Stimulated activated CD8-positive, alpha-beta memory T cell treated with anti-CD3 and anti-CD28 coated beads, Interleukin-12 subunit alpha, Interleukin-12 subunit beta, amount 100 ng/mL, for 1 hour (primary cell): ENCODE measurements around the gene S1PR4.
"Not testable (repeated sequence)": the region's sequence is repeated elsewhere in the genome, so short reads cannot be mapped to it uniquely, and the experiment has no call there.

ENCODE experiments used
- DNase-seq: peaks from one replicate; pipeline ENCODE4 v3.0.0-alpha.2; 2020; ENCODE audit warnings: low read depth

The S1PR4 gene

DNA sequence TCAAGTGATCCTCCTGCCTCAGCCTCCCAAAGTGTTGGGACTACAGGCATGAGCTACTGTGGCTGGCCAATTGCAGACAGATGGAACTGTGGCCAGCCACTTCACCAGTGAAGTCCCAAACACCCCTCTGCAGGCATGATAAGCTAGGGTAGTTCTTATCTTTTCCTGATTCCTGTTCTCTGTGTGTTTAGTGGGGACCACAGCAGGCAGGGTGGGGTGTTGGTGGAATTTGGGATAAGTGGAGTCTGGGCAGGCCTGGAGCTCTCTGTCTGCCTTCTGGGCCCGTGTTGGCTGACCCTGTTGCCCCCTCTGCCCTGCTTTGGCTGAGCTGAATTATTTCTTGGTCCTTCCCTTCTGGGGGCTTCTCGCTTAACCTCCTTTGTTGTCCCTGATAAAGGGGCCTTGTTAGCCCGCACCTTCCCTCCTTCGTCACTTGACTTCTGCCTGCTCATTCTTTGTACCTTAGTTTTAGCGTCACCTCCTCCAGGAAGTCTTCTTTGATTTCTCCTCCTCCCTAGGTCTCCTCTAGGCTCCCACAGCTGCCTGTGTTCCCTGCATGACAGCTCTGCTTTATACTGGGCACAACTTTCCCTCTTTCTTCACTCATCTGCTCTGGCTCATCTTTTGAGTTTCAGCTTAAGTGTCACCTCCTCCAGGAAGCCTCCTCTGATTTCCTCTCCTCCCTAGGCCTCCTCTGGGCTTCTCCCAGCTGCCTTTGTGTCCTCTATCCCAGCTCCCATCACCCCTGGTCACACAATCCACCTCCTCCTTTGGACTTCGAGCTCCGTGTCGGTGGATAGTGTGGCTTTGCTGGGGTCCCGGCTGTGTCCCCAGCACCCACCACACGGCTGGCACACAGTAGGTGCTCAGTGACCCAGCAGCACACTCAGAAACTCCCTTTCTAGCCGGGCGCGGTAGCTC lies 5.4 kb downstream of the S1PR4 start:
- no peak for DNase-seq

DNA sequence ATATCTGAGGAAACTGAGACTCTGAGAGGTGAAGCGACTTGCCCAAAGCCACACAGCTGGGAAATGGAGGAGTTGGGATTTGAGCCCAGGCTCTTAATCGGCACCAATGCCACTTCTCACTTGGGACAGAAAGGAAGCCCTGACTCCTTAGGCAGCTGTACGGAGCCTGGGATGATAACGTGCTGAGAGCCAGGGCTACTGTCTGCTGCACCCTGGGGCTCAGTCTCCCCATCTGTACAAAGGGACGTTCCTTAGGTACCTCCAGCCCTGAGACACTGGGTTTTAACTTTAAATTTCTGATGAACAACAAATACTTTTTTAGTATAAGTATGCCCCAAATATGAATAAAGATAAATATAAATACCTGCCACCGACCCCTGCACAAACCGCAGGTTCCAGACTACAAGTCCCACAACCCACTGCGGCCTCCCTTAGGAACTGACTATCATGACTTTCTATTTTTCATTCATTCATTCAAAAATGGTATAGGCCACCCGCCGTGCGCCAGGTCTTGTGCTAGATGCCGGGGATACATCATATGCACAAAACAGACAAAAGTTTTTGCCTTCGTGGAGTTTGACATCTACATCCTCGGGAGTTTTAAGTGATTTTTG lies 6.4 kb downstream of the S1PR4 start:
- DNase-seq = peak; percentile 40

DNA sequence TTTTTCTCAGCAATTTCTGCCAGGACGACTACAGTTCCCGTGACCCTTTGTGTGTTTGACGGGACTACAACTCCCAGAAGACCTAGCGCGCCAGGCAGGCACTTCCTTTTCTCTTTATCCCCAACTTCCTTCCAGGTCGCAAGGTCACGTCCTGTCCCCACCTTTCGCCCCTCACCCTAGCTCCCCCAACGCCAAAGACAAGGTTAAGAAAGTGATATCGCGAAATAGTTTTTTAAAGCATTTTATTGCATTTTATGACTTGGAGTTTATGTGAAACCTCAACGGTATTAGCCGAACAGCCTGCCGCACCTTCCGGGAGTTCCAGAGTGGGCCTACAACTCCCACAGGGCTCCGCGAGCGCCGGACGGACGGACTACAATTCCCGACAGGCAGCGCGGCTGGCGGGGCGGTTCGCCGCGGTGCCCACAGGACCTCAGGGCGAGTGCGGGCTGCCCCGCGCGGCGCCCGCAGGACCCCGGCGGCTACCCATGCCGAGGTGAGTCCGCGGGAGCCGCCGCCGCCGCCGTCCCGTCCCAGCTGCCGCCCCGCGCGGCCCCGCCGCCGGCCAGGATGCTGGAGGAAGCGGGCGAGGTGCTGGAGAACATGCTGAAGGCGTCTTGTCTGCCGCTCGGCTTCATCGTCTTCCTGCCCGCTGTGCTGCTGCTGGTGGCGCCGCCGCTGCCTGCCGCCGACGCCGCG lies 7.0 kb downstream of the S1PR4 start, which contains the start of gene NCLN:
TSS of gene NCLN (plus strand) at position 470 of the 699 bp plus-strand sequence. CDS start at position 571, 101 bp downstream.
- DNase-seq = peak; percentile 92

DNA sequence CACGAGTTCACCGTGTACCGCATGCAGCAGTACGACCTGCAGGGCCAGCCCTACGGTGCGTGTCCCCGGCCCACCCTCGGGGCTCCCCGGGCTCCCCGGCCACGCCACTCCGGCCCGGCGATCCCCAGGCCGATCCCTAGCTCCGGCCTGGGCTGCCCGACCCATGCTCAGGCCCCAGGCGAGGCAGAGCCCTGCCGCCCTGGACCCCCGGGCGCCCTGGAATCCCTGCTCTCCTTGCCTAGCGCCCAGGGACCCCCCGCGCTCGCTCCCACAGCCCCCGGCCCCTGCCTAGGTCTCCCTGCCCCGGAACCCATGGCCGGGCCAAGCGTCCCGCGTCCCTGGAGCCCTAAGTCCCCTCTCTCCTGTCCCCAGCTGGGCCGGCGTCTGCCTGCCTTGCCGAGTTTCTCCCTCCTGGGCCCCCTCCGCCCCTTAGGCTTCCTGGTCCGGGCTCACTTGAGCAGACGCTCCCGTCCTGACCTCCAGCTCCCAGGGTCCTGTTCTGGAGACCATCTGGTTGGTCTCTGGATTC lies 7.7 kb downstream of the S1PR4 start:
- DNase-seq = no peak

DNA sequence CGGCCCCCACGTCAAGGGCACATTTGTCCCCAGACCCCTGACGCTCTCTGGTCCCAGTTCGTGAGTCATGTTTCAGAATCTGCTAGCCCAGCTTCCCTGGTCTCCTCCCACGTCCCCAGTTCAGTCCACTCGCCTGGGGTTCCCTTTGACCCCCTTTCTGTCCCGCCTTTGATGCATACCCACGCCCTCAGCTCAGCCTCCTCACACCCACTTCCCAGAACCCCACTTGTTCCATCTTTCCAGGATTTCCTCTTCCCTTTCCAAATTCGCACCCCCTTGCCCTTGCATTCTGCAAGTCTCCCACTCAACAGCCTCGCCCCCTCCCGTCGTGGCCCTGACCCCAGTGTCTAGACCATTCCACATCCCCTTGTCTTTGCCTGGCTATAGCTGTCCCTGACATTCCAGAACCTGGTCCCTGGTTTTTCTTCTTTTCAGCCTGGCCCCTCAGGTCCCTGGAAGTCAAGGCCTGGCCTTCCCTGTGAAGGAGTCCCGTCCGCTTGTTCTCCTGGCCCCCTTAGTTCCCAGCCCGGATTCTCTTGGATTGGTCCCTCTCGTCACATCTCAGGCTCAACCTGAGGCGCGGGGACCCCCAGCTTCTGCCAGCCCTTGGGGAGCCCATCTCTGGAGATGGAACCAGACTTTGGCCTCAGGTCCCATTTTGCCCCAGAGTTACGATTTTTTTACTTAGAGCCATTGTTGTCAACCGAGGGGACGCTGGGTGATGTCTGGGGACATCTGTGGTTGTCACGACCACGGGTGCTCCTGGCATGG lies 8.5 kb downstream of the S1PR4 start:
- DNase-seq = no peak

DNA sequence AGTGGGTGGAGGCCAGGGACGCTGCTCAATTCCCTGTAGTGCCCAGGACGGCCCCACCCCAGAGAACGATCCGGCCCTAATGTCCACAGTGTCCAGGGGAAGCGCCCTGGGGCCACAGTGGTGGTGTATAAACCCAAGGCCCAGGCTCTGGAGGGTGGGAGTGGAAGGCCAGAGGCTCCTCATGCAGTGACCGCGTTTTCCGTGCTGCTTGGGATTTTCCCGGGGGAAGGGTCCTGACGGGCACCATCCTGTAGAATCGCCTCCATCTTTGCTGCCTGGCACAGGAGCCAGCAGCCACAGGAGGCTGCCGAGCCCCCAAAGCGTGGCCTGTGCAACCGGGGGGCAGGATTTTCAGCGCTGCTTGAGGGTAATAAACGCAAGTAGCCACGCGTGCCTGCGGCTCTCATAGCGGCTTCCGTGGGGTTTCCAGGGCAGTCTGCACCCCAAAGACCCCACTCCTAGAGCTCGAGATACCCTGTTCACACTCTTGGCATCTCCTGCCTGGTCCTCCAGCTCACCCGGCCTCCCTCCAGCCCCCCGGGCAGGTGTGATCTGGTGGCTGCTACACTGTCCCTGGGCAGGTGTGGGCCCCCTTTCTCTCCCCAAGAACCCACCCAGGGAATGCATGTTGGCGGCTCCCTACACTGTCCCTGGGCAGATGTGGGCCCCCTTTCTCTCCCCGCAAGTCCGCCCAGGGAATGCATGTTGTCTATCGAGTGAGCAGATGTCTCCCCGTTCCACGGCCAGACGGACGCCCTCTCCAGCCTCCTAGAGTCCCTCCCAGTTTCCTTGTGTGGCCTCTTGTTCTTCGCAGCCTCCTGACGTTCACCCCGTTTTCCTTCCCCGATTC lies 9.3 kb downstream of the S1PR4 start:
- DNase-seq = no peak

DNA sequence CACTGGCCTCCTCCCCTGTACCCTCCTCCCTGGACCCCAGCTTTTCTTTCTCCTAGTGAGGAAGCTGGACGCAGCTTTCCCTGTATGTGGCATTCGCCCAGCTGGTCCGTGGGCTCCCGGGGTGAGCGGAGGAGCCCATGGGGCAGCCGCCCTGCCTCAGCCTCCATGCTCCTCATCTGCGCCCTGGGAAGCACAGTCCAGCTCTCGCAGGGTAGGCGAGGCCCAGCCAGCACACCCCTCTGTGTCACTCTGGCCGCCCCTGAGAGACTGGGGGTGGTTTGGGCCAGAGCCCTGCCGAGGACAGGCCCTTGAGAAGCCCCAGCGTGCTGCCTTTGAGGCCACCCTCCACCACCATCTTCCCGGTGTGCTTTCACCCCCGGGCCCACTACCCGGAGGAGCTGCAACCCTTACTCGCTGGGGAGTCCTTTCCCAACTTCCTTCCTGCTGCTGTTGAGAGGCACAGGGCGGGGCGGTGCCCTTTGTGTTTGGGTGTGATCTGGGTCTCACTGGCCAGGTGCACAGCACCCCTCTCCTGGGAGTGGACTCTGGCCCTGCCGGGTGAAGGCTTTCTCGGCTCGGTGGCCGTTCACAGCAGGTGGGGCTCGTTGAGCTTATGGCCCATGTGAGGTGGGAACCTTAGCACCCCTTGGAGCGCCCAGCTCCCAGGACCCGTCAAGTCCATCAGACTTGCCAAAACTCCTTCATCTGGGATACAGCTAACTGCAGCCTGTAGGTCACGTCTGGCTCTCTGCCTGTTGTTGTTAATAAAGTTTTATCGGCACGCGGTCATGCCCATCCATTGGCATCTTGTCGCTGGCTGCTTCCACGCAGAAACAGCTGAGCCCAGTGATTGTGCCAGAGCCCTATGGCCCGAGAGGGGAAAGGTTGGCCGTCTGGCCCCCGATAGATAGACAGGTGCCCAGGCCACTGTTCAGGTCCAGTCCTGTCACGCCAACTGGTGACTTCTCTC lies 10.3 kb downstream of the S1PR4 start:
- DNase-seq = no peak

DNA sequence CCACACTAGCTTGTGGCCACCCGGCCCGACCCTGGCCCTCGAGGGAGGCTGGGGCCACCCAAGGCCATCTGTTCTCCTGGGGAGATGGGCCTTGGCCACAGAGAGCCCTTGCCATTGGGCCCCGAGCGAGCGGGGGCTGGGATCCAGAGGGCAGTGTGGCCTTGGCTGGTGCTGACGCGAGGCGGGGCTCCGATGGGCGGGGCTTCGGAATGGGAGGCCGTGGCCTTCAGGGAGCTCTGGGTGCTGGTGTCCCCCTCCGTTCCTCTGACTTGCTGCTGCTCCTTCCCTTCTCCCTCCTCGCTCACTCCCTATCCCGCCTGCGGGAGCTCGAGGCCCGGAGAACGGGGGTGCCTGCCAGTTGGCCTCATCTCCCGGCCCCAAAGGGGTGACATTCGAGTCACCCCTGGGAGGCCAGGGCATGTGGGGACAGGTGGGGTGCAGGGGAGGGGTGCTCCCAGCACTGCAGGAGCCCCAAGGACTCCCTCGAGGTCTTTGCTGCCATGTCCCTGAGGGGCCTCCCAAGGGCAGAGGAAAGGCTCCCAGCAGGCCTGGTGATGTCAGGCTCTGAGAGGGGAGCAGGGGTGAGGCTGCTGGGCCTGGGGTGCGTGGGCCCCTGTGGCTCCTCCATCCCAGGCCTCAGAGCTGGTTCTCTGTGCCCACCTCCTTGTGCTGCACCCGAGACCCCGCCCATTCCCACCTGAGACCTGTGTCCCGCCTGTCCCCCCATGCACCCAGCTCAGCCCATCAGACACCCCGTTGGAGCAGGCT lies 11.3 kb downstream of the S1PR4 start:
- DNase-seq = no peak

DNA sequence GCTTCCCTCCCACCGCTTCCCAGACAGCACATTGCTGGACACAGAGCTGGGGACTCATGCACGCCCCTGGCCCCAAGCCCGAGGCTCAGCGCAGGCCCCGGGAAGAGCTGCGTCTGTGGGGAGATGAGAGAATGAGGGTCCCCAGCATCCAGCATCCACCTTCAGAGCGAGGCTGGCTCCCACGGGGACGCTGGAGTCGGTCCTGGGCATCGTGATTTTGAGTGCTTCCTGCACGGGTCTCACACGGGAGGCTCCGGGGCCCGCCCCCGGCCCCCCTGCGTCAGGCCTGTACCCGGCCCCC lies 11.9 kb downstream of the S1PR4 start:
- no peak for DNase-seq

DNA sequence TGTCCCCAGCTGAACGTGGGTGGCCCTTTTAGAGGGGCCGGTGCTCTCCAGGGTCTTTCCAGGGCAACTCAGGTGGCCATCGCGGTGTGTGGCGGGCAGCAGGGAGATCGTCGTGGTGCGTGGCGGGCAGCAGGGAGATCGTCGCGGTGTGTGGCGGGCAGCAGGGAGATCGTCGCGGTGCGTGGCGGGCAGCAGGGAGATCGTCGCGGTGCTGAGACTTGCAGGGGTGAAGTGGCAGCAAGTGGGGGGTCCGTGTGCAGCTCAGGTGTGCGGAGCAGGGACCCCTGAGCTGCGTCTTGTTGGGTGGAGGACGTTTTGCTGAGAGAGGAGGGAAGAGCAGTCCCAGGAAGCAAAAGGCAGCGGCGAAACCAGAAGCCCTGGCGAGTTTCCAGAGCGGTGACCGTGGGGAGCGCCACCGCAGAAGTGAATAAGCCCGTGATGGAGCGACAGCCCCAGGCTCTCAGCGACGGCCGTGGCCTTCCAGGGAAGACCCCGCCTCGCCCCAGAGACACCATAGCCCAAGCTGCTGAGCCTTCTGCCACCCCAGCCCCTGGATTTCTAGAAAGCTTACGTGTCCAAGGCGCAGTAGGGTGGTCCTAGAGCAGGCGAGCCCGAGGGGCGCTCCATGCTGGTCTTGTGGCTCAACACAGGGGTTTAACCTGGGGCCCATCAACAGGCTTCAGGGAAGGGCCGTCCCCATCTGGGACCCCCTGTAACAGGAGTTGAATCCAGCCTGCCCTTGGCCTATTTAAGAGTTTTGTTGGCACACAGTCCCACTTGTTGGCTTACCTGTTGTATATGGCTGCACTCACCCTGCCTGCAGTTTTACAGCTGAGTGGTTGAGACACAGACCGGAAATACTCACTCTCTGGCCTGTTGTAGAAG lies 12.6 kb downstream of the S1PR4 start:
- DNase-seq = no peak

DNA sequence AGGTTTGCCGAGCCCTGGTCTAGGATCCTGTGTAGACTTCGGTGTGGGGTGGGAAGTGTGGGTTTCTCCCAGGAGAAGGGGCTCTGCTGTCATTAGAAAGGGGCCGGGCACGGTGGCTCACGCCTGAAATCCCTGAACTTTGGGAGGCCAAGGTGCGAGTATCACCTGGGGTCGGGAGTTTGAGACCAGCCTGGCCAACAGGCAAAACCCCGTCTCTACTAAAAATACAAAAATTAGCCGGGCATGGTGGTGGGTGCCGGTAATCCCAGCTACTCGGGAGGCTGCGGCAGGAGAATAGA lies 13.2 kb downstream of the S1PR4 start:
- not testable (repeated sequence) for DNase-seq

DNA sequence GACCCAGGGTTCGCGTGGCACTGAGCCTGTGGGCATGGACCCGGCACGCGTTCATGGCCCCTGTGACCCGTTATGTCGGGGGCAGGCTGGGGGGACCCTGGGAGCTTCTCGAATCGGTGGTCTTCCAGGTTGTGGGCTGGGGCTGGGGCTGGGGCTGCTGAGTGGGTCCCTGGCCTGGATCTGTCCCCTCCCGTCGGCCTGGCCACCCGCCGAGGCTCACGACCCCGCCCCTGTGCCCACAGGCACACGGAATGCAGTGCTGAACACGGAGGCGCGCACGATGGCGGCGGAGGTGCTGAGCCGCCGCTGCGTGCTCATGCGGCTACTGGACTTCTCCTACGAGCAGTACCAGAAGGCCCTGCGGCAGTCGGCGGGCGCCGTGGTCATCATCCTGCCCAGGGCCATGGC lies 13.7 kb downstream of the S1PR4 start:
- DNase-seq = no peak

DNA sequence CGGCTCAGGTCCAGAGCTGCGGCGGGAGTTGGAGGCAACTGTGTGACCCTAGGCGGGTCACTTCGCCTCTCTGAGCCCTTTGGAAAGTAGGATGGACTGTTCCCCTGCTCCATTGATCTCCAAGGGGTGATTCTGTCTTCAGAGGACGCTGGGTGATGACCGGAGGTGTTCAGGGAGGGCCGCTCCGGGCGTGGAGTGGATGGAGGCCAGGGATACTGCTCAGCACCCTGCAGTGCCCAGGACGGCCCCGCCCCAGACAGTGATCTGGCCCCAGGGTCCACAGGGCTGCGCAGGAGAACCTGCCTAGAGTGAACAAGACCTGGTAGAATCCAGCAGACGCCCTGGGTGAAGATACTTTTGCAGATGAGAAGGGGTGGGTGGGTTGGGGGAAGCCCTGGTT lies 14.1 kb downstream of the S1PR4 start:
- DNase-seq = no peak

DNA sequence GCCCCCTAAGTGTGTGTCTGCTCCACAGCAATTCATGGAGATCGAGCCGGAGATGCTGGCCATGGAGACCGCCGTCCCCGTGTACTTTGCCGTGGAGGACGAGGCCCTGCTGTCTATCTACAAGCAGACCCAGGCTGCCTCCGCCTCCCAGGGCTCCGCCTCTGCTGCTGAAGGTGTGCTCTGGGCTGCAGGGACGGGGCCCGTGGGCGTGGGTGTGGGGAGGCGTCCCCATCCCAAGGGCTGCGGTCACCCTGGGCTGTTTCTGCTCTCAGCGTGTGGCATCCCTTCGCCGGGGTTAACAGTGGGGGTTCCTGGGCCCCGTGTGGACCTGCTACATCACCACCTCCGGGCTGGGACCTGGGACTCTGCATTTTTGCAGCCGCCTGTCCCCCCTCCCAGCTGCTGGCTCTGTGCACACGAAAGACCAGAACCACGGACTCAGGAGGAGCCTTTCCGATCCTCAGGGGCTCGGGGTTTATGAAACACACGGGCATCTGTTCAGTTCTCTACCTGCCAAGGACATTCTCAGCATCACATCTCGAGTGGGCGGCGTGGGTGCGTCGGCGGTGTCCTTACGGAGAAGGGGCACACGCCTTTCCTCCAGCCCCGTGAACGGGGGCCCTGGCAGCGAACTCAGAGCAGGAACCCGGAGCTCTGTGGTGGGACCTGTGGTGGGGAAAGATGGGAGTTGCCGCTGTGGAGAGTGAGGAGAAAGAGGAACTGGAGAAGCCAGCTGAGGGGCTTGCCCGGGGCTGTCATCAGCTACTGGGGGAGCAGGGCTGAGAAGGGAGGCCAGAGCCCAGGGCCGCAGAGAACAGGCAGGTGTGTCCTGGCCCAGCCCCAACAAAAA lies 14.9 kb downstream of the S1PR4 start:
- DNase-seq = no peak

DNA sequence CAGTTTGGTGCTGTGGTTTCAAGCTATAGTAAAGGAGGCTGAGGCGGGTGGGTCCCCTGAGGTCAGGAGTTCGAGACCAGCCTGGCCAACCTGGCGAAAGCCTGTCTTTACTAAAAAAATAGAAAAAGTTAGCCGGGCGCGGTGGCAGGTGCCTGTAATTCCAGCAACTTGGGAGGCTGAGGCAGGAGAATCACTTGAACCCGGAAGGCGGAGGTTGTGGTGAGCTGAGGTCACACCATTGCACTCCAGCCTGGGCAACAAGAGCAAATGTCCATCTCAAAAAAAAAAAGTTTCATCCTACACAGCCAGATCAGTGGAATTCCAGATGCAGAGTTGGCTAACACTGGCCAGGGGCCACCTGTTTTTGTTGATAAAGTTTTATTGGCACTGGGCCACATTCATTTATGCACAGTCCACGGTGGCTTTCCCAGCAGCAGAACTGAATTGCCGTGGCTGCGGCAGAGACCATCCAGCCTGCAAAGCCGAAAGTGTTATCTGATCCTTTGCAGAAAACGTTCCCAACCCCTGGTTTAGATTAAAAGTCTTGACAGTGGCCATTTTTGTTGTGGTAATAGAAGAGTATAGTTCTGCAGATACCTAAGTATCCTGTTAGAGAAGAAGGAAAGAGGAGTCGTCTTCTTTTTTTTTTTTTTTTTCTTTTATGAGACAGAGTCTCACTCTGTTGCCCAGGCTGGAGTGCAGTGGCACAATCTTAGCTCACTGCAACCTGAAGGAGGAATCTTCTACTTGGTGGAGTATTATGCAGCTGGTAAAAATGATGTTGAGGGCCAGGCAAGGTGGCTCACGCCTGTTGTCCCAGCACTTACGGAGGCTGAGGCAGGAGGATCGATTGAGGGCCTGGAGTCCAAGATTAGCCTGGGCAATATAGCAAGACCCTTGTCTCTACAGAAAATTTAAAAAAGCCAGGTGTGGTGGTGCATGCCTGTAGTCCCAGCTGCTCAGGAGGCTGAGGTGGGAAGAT lies 15.8 kb downstream of the S1PR4 start:
- DNase-seq = no peak
